HepG2 (cell line): ENCODE results near the gene SMTNL1. TPM values are rescaled to one million over a fixed set of nuclear protein-coding genes. Genes with fewer than 3 reads are reported as not detected.

ENCODE experiments used
- EHMT2 ChIP-seq: fragments of 200-600 bp; sonication (generic); IDR thresholded peaks from 2 replicates; pipeline ENCODE4 v1.7.0; 2017; ENCODE audit warnings: antibody characterized with exemption, low read depth, low read length, borderline replicate concordance
- HMGA1 ChIP-seq: sonication (generic); formaldehyde crosslinking; conservative IDR thresholded peaks from 2 replicates; pipeline ENCODE4 v1.4.0; 2020; ENCODE audit warnings: missing genetic modification reagents
- NR2F2 ChIP-seq: IDR thresholded peaks from 2 replicates; pipeline ENCODE4 v1.6.1; 2012; ENCODE audit warnings: low read depth, inconsistent platforms, borderline replicate concordance
- SMAD9 ChIP-seq: sonication (generic); formaldehyde crosslinking; IDR thresholded peaks from 2 replicates; pipeline ENCODE4 v1.5.1; 2020; ENCODE audit warnings: mild to moderate bottlenecking, missing genetic modification reagents
- SOX5 ChIP-seq: IDR thresholded peaks from 2 replicates; pipeline ENCODE4 v1.6.1; 2016; ENCODE audit warnings: borderline replicate concordance
- ZBTB7B ChIP-seq: sonication (generic); formaldehyde crosslinking; IDR thresholded peaks from 2 replicates; pipeline ENCODE4 v1.4.0; 2020; ENCODE audit warnings: missing genetic modification reagents
- ZMYM2 ChIP-seq: sonication (generic); formaldehyde crosslinking; IDR thresholded peaks from 2 replicates; pipeline ENCODE4 v1.8.0; 2022; ENCODE audit warnings: mild to moderate bottlenecking, missing genetic modification reagents
- ZNF205 ChIP-seq: IDR thresholded peaks from 2 replicates; pipeline ENCODE4 v1.6.1; 2018; ENCODE audit warnings: missing biosample characterization, missing genetic modification reagents
- ZNF333 ChIP-seq: sonication (generic); formaldehyde crosslinking; IDR thresholded peaks from 2 replicates; pipeline ENCODE4 v1.4.0; 2020; ENCODE audit warnings: mild to moderate bottlenecking, missing genetic modification reagents, borderline replicate concordance
- ZNF572 ChIP-seq: sonication (generic); formaldehyde crosslinking; IDR thresholded peaks from 2 replicates; pipeline ENCODE4 v1.5.1; 2020; ENCODE audit warnings: mild to moderate bottlenecking, missing genetic modification reagents
- ZNF841 ChIP-seq: sonication (generic); formaldehyde crosslinking; IDR thresholded peaks from 2 replicates; pipeline ENCODE4 v1.8.1; 2023; ENCODE audit warnings: missing genetic modification reagents, borderline replicate concordance
- ZNF850 ChIP-seq: sonication (generic); formaldehyde crosslinking; conservative IDR thresholded peaks from 2 replicates; pipeline ENCODE4 v1.9.0; 2021; ENCODE audit warnings: mild to moderate bottlenecking, missing genetic modification reagents
- polyA plus RNA-seq, 8 experiments: library from polyadenylated mRNA; depleted of rRNA in 3 of 8; stranded (reverse) in 7 of 8; unstranded in 1 of 8; fragments of >200 nt; fragmentation: Illumina TruSeq in 4 of 8; extraction: Trizol in 4 of 8; gene quantifications; 2 replicates each; pipeline versions ENCODE4 v1.2.1 to v1.2.3, GENCODE V29; 2011 to 2016; ENCODE audit warnings: low read depth in 4 of 8, missing spikeins in 1 of 8, mixed read lengths in 1 of 8; ENCODE audit not compliant: insufficient read depth in 1 of 8
- total RNA-seq, 5 experiments: library from RNA; depleted of rRNA; stranded (reverse); fragments of >200 nt; fragmentation: Illumina TruSeq; extraction: Trizol; gene quantifications; 2 replicates each; pipeline ENCODE4 v1.2.3, GENCODE V29; 2016; ENCODE audit warnings: low read depth in 1 of 5
- TF ChIP-seq, protein P1 (sequence below): sonication (generic); formaldehyde crosslinking; IDR thresholded peaks from 2 replicates; pipeline ENCODE4 v1.8.1; 2023; ENCODE audit warnings: mild to moderate bottlenecking, missing genetic modification reagents
- TF ChIP-seq, protein P2 (sequence below): sonication (generic); formaldehyde crosslinking; IDR thresholded peaks from 2 replicates; pipeline ENCODE4 v1.4.0; 2020; ENCODE audit warnings: mild to moderate bottlenecking, missing genetic modification reagents
- TF ChIP-seq, protein P3 (sequence below): sonication (generic); formaldehyde crosslinking; conservative IDR thresholded peaks from 2 replicates; pipeline ENCODE4 v1.4.0; 2020; ENCODE audit warnings: missing genetic modification reagents
- TF ChIP-seq, protein P4 (sequence below): conservative IDR thresholded peaks from 2 replicates; pipeline ENCODE4 v1.6.1; 2018; ENCODE audit warnings: missing genetic modification reagents

The SMTNL1 gene
- total and polyA plus RNA-seq, 2 of the 13 experiments (the other 11 are each of a cell fraction or from before 2014, with no cell fraction given), result 0.04 TPM; not detected in 1

DNA sequence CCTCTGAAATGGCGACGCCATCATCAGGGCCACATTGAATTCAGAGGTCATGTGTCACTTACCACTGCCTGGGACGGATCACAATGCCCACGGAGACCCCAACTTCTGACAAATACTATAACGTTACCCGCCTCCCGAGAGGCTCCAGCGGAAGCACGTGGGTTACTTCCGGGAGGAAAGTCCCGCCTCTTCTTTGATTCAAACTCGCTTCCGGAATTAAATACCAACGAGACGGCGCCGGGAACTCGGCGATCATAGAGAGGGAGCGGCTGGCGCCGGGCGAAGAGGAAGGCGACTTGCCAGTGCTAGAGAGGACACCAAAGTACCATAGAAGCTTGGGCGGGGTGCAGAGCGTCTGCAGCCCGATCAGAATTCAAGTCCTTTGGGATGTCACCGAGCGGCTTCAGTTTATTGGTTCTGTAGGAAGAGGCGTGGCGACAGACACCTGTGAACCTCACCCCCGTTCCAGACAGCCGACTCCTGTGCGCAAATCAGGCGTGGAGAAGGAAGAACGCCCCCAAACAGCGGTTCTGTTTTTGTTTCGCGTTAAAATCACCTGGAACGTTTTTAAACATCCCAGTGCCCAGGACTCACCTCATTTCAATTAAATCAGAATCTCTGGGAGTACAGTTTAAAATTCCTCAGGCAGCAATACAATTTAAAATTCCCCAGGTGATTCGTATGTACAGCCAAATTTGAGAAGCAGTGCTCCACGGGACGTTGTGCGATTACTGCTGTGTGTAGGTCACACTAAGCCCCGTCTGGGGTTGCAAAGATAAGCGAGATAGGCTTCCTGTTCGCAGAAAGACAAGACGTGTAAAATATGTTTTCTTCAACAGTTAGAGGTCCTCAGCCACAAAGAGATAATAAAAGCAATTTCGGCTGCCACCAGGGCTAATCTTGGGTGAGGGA lies 6.5 kb upstream of the SMTNL1 start, which contains the start of gene TIMM10 (continued):
- TF ChIP-seq ZNF205, result 0 out of 2 replicates have a peak, but pooled peaks have one; percentile 29
- TF ChIP-seq SMAD9 (CRISPR knock-in tag), result no peak
- peak; percentile 9; the same call in 1 of the 2 replicates for TF ChIP-seq NR2F2
- TF ChIP-seq, protein P1, sequence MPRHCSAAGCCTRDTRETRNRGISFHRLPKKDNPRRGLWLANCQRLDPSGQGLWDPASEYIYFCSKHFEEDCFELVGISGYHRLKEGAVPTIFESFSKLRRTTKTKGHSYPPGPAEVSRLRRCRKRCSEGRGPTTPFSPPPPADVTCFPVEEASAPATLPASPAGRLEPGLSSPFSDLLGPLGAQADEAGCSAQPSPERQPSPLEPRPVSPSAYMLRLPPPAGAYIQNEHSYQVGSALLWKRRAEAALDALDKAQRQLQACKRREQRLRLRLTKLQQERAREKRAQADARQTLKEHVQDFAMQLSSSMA (CRISPR knock-in tag), result peak; percentile 52; the same call in 1 of the 2 replicates
- TF ChIP-seq, protein P2, sequence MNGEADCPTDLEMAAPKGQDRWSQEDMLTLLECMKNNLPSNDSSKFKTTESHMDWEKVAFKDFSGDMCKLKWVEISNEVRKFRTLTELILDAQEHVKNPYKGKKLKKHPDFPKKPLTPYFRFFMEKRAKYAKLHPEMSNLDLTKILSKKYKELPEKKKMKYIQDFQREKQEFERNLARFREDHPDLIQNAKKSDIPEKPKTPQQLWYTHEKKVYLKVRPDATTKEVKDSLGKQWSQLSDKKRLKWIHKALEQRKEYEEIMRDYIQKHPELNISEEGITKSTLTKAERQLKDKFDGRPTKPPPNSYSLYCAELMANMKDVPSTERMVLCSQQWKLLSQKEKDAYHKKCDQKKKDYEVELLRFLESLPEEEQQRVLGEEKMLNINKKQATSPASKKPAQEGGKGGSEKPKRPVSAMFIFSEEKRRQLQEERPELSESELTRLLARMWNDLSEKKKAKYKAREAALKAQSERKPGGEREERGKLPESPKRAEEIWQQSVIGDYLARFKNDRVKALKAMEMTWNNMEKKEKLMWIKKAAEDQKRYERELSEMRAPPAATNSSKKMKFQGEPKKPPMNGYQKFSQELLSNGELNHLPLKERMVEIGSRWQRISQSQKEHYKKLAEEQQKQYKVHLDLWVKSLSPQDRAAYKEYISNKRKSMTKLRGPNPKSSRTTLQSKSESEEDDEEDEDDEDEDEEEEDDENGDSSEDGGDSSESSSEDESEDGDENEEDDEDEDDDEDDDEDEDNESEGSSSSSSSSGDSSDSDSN (CRISPR knock-in tag), result no peak; the same call in 1 of the 2 replicates
- TF ChIP-seq, protein P3, sequence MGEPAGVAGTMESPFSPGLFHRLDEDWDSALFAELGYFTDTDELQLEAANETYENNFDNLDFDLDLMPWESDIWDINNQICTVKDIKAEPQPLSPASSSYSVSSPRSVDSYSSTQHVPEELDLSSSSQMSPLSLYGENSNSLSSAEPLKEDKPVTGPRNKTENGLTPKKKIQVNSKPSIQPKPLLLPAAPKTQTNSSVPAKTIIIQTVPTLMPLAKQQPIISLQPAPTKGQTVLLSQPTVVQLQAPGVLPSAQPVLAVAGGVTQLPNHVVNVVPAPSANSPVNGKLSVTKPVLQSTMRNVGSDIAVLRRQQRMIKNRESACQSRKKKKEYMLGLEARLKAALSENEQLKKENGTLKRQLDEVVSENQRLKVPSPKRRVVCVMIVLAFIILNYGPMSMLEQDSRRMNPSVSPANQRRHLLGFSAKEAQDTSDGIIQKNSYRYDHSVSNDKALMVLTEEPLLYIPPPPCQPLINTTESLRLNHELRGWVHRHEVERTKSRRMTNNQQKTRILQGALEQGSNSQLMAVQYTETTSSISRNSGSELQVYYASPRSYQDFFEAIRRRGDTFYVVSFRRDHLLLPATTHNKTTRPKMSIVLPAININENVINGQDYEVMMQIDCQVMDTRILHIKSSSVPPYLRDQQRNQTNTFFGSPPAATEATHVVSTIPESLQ (CRISPR knock-in tag), result no peak
- peak; percentile 58; the same call in 1 of the 2 replicates for TF ChIP-seq SOX5 (CRISPR knock-in tag)
- no peak for TF ChIP-seq ZNF572 (CRISPR knock-in tag)
- 0 out of 2 replicates have a peak, but pooled peaks have one; percentile 14 for TF ChIP-seq ZNF841 (CRISPR knock-in tag)
- no peak; the same call in 1 of the 2 replicates for TF ChIP-seq ZBTB7B (CRISPR knock-in tag)
- TF ChIP-seq EHMT2, result no peak
- TF ChIP-seq ZNF850 (CRISPR knock-in tag), result no peak
- no peak for TF ChIP-seq ZMYM2 (CRISPR knock-in tag)
- no peak for TF ChIP-seq HMGA1 (CRISPR knock-in tag)
- TF ChIP-seq ZNF333, result no peak
- TF ChIP-seq, protein P4, sequence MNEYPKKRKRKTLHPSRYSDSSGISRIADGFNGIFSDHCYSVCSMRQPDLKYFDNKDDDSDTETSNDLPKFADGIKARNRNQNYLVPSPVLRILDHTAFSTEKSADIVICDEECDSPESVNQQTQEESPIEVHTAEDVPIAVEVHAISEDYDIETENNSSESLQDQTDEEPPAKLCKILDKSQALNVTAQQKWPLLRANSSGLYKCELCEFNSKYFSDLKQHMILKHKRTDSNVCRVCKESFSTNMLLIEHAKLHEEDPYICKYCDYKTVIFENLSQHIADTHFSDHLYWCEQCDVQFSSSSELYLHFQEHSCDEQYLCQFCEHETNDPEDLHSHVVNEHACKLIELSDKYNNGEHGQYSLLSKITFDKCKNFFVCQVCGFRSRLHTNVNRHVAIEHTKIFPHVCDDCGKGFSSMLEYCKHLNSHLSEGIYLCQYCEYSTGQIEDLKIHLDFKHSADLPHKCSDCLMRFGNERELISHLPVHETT (CRISPR knock-in tag), result peak; percentile 89; the same call in 1 of the 2 replicates
